Glutamatergic neuron (in vitro differentiated cells): ENCODE measurements around the gene ADRA2B. TPM values are rescaled to one million over a fixed set of nuclear protein-coding genes. Genes with fewer than 3 reads are reported as not detected.
A peak's percentile ranks its signal among the peaks of the same experiment; 100 is the strongest.

Experiments
- DNase-seq: peaks from one replicate; pipeline ENCODE4 v3.0.0; 2022
- H3K27ac Mint-ChIP-seq: one replicate; pipeline ENCODE4 v1.8.0; 2020; ENCODE audit warnings: mild to moderate bottlenecking, mixed read lengths, inconsistent platforms; ENCODE audit not compliant: unreplicated experiment
- H3K27me3 Mint-ChIP-seq: one replicate; pipeline ENCODE4 v1.8.0; 2020; ENCODE audit warnings: mild to moderate bottlenecking, moderate library complexity, mixed read lengths, inconsistent platforms; ENCODE audit not compliant: unreplicated experiment
- H3K36me3 Mint-ChIP-seq: one replicate; pipeline ENCODE4 v1.8.0; 2020; ENCODE audit warnings: mild to moderate bottlenecking, mixed read lengths, inconsistent platforms; ENCODE audit not compliant: unreplicated experiment
- H3K4me1 Mint-ChIP-seq: one replicate; pipeline ENCODE4 v1.8.0; 2020; ENCODE audit warnings: mild to moderate bottlenecking, low read depth, mixed read lengths, inconsistent platforms; ENCODE audit not compliant: unreplicated experiment
- H3K4me3 Mint-ChIP-seq: one replicate; pipeline ENCODE4 v1.8.0; 2020; ENCODE audit warnings: mild to moderate bottlenecking, mixed read lengths, inconsistent platforms; ENCODE audit not compliant: unreplicated experiment
- H3K9me3 Mint-ChIP-seq: one replicate; pipeline ENCODE4 v1.8.0; 2020; ENCODE audit warnings: mild to moderate bottlenecking, moderate library complexity, mixed read lengths, inconsistent platforms; ENCODE audit not compliant: unreplicated experiment
- CTCF ChIP-seq: fragments of 200-600 bp; sonication (generic); IDR thresholded peaks from one replicate; pipeline ENCODE4 v1.5.0; 2021; ENCODE audit not compliant: partially characterized antibody, unreplicated experiment
- total RNA-seq: library from RNA; stranded (reverse); fragmentation: NEBNext Ultra II Directional; extraction: Animal tissue kit (Norgen Biotek cat#: 25700); gene quantifications from one replicate; pipeline ENCODE4 v1.2.1, GENCODE V29; 2021; ENCODE audit not compliant: unreplicated experiment

Gene ADRA2B
- total RNA-seq, 1 donor from 2014 or later = 0.91 TPM

- Mint-ChIP-seq H3K4me1 (peaks cover 4% of the 10 kb centered on the region), H3K4me3 (no peak overlapping the region), H3K27me3 (peaks cover 2% of the 10 kb centered on the region), H3K27ac (no peak overlapping the region), H3K36me3 (peaks cover 11% of the 10 kb centered on the region), H3K9me3 (peaks cover 4% of the 10 kb centered on the region)
- TF ChIP-seq CTCF = no peak
- DNase-seq = peak; percentile 18
Observed at GRCh38 chr2:96098900-96099590, 17.3 kb downstream of the ADRA2B start.

- peaks cover 11% of the 10 kb centered on the region for H3K36me3 Mint-ChIP-seq
- no peak for DNase-seq
- peaks cover 4% of the 10 kb centered on the region for H3K9me3 Mint-ChIP-seq
- peaks cover 2% of the 10 kb centered on the region for H3K27me3 Mint-ChIP-seq
- no peak overlapping the region for H3K4me3 Mint-ChIP-seq
- peaks cover 4% of the 10 kb centered on the region for H3K4me1 Mint-ChIP-seq
- TF ChIP-seq CTCF = no peak
- H3K27ac Mint-ChIP-seq = peak overlapping the region; percentile 33
Observed at GRCh38 chr2:96097951-96098823, 18.2 kb downstream of the ADRA2B start.

GRCh38 chr2:96097441-96097840 lies 18.9 kb downstream of the ADRA2B start:
- peaks cover 2% of the 10 kb centered on the region for H3K27me3 Mint-ChIP-seq
- no peak overlapping the region for H3K27ac Mint-ChIP-seq
- no peak for TF ChIP-seq CTCF
- H3K4me1 Mint-ChIP-seq = peaks cover 4% of the 10 kb centered on the region
- peaks cover 11% of the 10 kb centered on the region for H3K36me3 Mint-ChIP-seq
- no peak overlapping the region for H3K4me3 Mint-ChIP-seq
- DNase-seq = no peak
- H3K9me3 Mint-ChIP-seq = peaks cover 4% of the 10 kb centered on the region

- H3K4me1 Mint-ChIP-seq = peaks cover 7% of the 10 kb centered on the region
- peaks cover 11% of the 10 kb centered on the region for H3K36me3 Mint-ChIP-seq
- TF ChIP-seq CTCF = no peak
- no peak for DNase-seq
- peaks cover 4% of the 10 kb centered on the region for H3K9me3 Mint-ChIP-seq
- H3K27me3 Mint-ChIP-seq = peaks cover 7% of the 10 kb centered on the region
- H3K27ac Mint-ChIP-seq = no peak overlapping the region
- no peak overlapping the region for H3K4me3 Mint-ChIP-seq
Observed at GRCh38 chr2:96095116-96095636, 21.2 kb downstream of the ADRA2B start.

- H3K4me3 Mint-ChIP-seq = no peak overlapping the region
- peaks cover 12% of the 10 kb centered on the region for H3K4me1 Mint-ChIP-seq
- no peak for TF ChIP-seq CTCF
- no peak for DNase-seq
- H3K27ac Mint-ChIP-seq = no peak overlapping the region
- H3K27me3 Mint-ChIP-seq = peaks cover 8% of the 10 kb centered on the region
- H3K9me3 Mint-ChIP-seq = peaks cover 4% of the 10 kb centered on the region
- peaks cover 11% of the 10 kb centered on the region for H3K36me3 Mint-ChIP-seq
Observed at GRCh38 chr2:96093528-96093927, 22.8 kb downstream of the ADRA2B start.
